Amygdala (tissue), 56 donors: ENCODE data around the gene DHRS2.
"Not testable (repeated sequence)": the region's sequence is repeated elsewhere in the genome, so short reads cannot be mapped to it uniquely, and the experiment has no call there.

Experiments
- DNase-seq, 56 donors: peaks; one replicate each; lab custom pipeline; 2025; lab: John Stamatoyannopoulos, UW

DHRS2 gene

GRCh38 chr14:23631702-23632460, 4.3 kb upstream of the DHRS2 start:
- peak in 52 of 56 donors; percentile 5 to 77 (median 56) for DNase-seq

- no peak for DNase-seq
These were observed 3.6 kb upstream of the DHRS2 start for GRCh38 chr14:23632461-23633159.

GRCh38 chr14:23633160-23633701, 2.9 kb upstream of the DHRS2 start:
- DNase-seq, result no peak

- DNase-seq, result not testable (repeated sequence)
These were observed 1.3 kb upstream of the DHRS2 start for GRCh38 chr14:23634698-23635412.

- not testable (repeated sequence) for DNase-seq
These were observed 1.1 kb downstream of the DHRS2 start for GRCh38 chr14:23637312-23637654.

GRCh38 chr14:23637655-23638413, 1.7 kb downstream of the DHRS2 start:
- DNase-seq, result not testable (repeated sequence)

- DNase-seq, result no peak
These were observed 2.4 kb downstream of the DHRS2 start for GRCh38 chr14:23638414-23639047.

GRCh38 chr14:23639048-23639890, 3.1 kb downstream of the DHRS2 start:
- DNase-seq, result no peak

- DNase-seq, result no peak
These were observed 3.8 kb downstream of the DHRS2 start for GRCh38 chr14:23639891-23640523.

- DNase-seq, result no peak
These were observed 4.5 kb downstream of the DHRS2 start for GRCh38 chr14:23640524-23641141.

- DNase-seq, result no peak
These were observed 5.2 kb downstream of the DHRS2 start for GRCh38 chr14:23641180-23641914.

- DNase-seq, result no peak
These were observed 5.9 kb downstream of the DHRS2 start for GRCh38 chr14:23641915-23642588.

- no peak for DNase-seq
These were observed 7.5 kb downstream of the DHRS2 start for GRCh38 chr14:23643533-23644194.

- no peak for DNase-seq
These were observed 8.2 kb downstream of the DHRS2 start for GRCh38 chr14:23644195-23644918.

GRCh38 chr14:23644919-23645336, 8.8 kb downstream of the DHRS2 start:
- DNase-seq, result no peak

- no peak for DNase-seq
These were observed 9.3 kb downstream of the DHRS2 start for GRCh38 chr14:23645504-23645811.
